Upper lobe of left lung (tissue), 4 donors: ENCODE measurements around the gene FHIT.

Source experiments
- EP300 ChIP-seq, 4 donors: sonication (generic); formaldehyde crosslinking; IDR thresholded peaks; one replicate each; pipeline ENCODE4 v1.5.1; 2017; ENCODE audit warnings: antibody characterized with exemption in 4 of 4, control low read depth in 2 of 4
- POLR2A ChIP-seq, 4 donors: fragments of 450-650 bp; IDR thresholded peaks; one replicate each; pipeline ENCODE4 v1.5.1; 2016 to 2017; ENCODE audit warnings: antibody characterized with exemption in 4 of 4, mild to moderate bottlenecking in 2 of 4
- POLR2AphosphoS5 ChIP-seq, 2 donors: sonication (generic); formaldehyde crosslinking; IDR thresholded peaks; one replicate each; pipeline ENCODE4 v1.5.1; 2017; ENCODE audit warnings: antibody characterized with exemption in 2 of 2
- TF ChIP-seq, protein P1 (sequence below), 6 experiments: fragments of 450-650 bp in 4 of 6; fragments of 200-600 bp in 2 of 6; sonication (generic) in 2 of 6; IDR thresholded peaks; one replicate each; pipeline ENCODE4 v1.5.1; 2016 to 2019; ENCODE audit warnings: antibody characterized with exemption in 6 of 6

DNA sequence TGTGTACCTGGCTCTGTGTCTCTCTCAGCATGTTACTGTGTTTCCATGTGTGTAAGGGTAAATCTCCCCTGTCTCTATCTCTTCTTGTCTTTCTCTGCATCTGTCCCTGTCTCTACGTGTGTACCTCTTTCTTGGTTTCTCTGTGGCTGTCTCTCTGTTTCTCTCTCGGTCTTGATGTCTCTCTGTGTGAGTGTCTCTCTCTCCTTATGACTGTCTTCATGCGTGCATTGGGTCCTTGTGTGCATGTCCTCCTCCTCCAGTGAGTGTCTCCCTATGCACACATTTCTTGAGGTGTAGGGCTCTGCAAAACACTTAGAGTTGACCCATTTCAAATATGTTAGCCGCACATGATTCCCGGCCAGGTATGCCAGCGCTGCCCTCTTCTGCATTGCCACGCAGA lies 1298.1 kb downstream of the FHIT start:
- no peak for TF ChIP-seq POLR2AphosphoS5 (IDR thresholded peaks at IDR 0.05)
- TF ChIP-seq, protein P1, sequence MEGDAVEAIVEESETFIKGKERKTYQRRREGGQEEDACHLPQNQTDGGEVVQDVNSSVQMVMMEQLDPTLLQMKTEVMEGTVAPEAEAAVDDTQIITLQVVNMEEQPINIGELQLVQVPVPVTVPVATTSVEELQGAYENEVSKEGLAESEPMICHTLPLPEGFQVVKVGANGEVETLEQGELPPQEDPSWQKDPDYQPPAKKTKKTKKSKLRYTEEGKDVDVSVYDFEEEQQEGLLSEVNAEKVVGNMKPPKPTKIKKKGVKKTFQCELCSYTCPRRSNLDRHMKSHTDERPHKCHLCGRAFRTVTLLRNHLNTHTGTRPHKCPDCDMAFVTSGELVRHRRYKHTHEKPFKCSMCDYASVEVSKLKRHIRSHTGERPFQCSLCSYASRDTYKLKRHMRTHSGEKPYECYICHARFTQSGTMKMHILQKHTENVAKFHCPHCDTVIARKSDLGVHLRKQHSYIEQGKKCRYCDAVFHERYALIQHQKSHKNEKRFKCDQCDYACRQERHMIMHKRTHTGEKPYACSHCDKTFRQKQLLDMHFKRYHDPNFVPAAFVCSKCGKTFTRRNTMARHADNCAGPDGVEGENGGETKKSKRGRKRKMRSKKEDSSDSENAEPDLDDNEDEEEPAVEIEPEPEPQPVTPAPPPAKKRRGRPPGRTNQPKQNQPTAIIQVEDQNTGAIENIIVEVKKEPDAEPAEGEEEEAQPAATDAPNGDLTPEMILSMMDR (IDR thresholded peaks at IDR 0.05), result no peak
- TF ChIP-seq EP300 (IDR thresholded peaks at IDR 0.05), result no peak
- TF ChIP-seq POLR2A (IDR thresholded peaks at IDR 0.05), result no peak
